GM18526 (cell line): ENCODE data around the gene APOBEC3G.

Experiments used
- POLR2A ChIP-seq: IDR thresholded peaks from 3 replicates; pipeline ENCODE4 v1.6.1; 2011; ENCODE audit not compliant: insufficient read length; ENCODE audit errors: extremely low read depth

APOBEC3G gene

DNA sequence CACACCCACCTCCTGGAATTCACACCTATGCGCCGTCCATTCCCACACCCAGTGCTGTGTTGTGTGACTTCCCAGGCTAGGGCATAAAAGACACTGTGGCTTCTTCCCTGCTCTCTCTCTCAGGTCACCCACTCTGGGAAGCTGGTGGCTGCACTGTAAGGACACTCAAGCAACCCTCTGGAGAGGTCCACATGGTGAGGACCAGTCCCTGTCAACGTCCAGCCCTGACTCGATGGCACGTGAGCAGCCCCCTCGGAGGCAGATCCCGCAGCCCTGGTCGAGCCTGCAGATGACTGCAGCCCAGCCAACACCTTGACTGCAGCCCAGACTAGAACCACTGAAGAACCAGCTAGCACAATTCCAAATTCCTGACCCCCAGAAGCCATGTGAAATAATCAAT, 59.2 kb downstream of the APOBEC3G start:
- TF ChIP-seq POLR2A, result no peak
